H1 (cell line): ENCODE measurements around the gene PARG. TPM values are rescaled to one million over a fixed set of nuclear protein-coding genes. Genes with fewer than 3 reads are reported as not detected.

Experiments
- ASH2L ChIP-seq: fragments of 200-600, 300-600 bp; sonication (generic); IDR thresholded peaks from one replicate; pipeline ENCODE4 v1.7.1; 2017; ENCODE audit warnings: low read length
- BCL11A ChIP-seq, 2 experiments: IDR thresholded peaks; one replicate each; pipeline ENCODE4 v1.6.1; 2011; ENCODE audit warnings: low read depth in 2 of 2, low read length in 2 of 2, mild to moderate bottlenecking in 2 of 2
- EZH2 ChIP-seq: fragments of 200-600 bp; sonication (generic); IDR thresholded peaks from 2 replicates; pipeline ENCODE4 v1.7.1; 2012; ENCODE audit warnings: low read depth, mild to moderate bottlenecking, moderate library complexity, low read length, inconsistent platforms; ENCODE audit not compliant: severe bottlenecking
- PHF8 ChIP-seq: fragments of 200-600 bp; sonication (generic); conservative IDR thresholded peaks from 2 replicates; pipeline ENCODE4 v1.7.1; 2012; ENCODE audit warnings: low read depth, mild to moderate bottlenecking, inconsistent platforms, low read length, moderate library complexity
- POLR2A ChIP-seq, 2 experiments: IDR thresholded peaks; 1 replicate in 1 of 2; 2 replicates in 1 of 2; pipeline ENCODE4 v1.6.1; 2011; ENCODE audit warnings: low read depth in 2 of 2, low read length in 2 of 2, mild to moderate bottlenecking in 2 of 2; ENCODE audit errors: control extremely low read depth in 1 of 2
- SIN3A ChIP-seq, 2 experiments: IDR thresholded peaks in 1 of 2; conservative IDR thresholded peaks in 1 of 2; 2 replicates each; pipeline ENCODE4 v1.6.1; 2011 to 2012; ENCODE audit warnings: low read length in 2 of 2, improper control_type of control experiment in 1 of 2, low read depth in 1 of 2, mild to moderate bottlenecking in 1 of 2
- SP4 ChIP-seq: IDR thresholded peaks from 2 replicates; pipeline ENCODE4 v1.6.1; 2012; ENCODE audit warnings: low read length, inconsistent platforms
- polyA plus RNA-seq, 7 experiments: library from polyadenylated mRNA; depleted of rRNA in 3 of 7; stranded (reverse) in 5 of 7; unstranded in 2 of 7; fragments of >200 nt in 5 of 7; fragments of 200-250 nt in 2 of 7; gene quantifications; 1 replicate in 5 of 7; 2 replicates in 1 of 7; 4 replicates in 1 of 7; pipeline versions ENCODE4 v1.2.1 to v1.2.3, GENCODE V29; 2011 to 2013; ENCODE audit warnings: missing spikeins in 2 of 7, mixed read lengths in 2 of 7
- total RNA-seq: library from RNA; stranded (reverse); fragmentation: NEBNext Ultra II Directional; extraction: Animal tissue kit (Norgen Biotek cat#: 25700); gene quantifications from 2 replicates; pipeline ENCODE4 v1.2.1, GENCODE V29; 2021

PARG gene
- total and polyA plus RNA-seq, 2 of the 8 experiments (the other 6 are each of a cell fraction or from before 2014, with no cell fraction given), result 13.3 to 56.2 TPM

DNA sequence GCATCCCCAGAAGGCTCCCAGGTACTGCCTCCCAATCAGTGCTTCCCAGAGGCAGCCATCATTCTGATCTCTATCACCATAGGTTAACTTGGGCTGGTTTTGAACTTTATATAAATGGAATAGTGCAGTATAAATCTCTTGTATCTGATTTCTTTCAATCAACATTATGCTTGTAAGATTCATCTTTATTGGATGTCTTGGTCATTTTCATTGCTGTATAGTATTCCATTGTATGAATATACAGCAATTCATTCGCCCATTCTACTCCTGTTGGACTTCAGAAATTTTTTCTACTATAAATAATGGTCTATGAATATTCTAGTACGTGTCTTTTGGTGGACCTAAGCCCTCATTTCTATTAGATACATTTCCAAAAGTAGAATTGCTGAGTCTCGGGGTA is 163.6 kb downstream of the PARG start (continued):
- no peak for TF ChIP-seq POLR2A (IDR thresholded peaks at IDR 0.05; ENCODE audit: control extremely low read depth in 1 of 2, low read depth in 2 of 2, low read length in 2 of 2)
- TF ChIP-seq SIN3A (conservative IDR thresholded peaks at IDR 0.05 in 1 of 2, IDR thresholded peaks at IDR 0.05 in 1 of 2; ENCODE audit: low read depth in 1 of 2, low read length in 2 of 2), result no peak
- no peak for TF ChIP-seq PHF8
- no peak for TF ChIP-seq EZH2
- no peak for TF ChIP-seq ASH2L
- no peak for TF ChIP-seq SP4
- no peak for TF ChIP-seq BCL11A (IDR thresholded peaks at IDR 0.05; ENCODE audit: low read depth in 2 of 2, low read length in 2 of 2)
